COLO668 (cell line): Measurements from ENCODE around the gene CD320.
A peak's percentile ranks its signal among the peaks of the same experiment; 100 is the strongest.
"Not testable (repeated sequence)": the region's sequence is repeated elsewhere in the genome, so short reads cannot be mapped to it uniquely, and the experiment has no call there.

Experiments
- DNase-seq: peaks from one replicate; lab custom pipeline; 2025; ENCODE audit not compliant: unreplicated experiment; lab: John Stamatoyannopoulos, UW

The CD320 gene

GRCh38 chr19:8310342-8311055 lies 2.3 kb upstream of the CD320 start:
- no peak for DNase-seq

GRCh38 chr19:8308891-8309291 lies 733 bp upstream of the CD320 start:
- DNase-seq, result no peak

DNA sequence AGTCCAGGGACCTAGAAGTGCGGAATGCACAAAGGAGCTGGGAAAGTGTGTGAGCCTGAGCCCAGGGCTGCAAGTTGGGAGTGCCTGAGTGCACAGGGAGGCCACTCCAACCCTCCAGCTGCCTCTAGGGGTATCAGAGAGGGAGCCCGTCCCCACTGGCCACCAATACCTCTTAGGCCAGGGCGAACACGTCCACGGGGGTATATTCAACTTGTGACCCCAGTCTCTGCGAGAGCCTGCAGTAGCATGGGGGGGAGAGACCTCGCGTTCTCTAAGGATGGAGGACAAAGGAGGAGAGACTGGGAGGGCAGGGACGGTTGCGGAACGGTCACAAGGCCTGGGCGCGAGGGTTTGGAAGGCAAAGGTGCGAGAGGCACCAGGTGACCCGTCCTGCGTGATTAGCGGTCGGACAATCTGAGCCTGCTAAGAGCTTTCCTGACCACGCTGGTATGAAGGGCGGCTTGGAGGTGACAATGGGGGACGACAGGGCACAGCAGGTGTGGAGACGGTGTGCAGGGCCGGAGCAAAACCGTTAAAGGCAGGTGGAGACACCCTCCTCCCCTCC lies 676 bp downstream of the CD320 start:
- peak; percentile 53 for DNase-seq

DNA sequence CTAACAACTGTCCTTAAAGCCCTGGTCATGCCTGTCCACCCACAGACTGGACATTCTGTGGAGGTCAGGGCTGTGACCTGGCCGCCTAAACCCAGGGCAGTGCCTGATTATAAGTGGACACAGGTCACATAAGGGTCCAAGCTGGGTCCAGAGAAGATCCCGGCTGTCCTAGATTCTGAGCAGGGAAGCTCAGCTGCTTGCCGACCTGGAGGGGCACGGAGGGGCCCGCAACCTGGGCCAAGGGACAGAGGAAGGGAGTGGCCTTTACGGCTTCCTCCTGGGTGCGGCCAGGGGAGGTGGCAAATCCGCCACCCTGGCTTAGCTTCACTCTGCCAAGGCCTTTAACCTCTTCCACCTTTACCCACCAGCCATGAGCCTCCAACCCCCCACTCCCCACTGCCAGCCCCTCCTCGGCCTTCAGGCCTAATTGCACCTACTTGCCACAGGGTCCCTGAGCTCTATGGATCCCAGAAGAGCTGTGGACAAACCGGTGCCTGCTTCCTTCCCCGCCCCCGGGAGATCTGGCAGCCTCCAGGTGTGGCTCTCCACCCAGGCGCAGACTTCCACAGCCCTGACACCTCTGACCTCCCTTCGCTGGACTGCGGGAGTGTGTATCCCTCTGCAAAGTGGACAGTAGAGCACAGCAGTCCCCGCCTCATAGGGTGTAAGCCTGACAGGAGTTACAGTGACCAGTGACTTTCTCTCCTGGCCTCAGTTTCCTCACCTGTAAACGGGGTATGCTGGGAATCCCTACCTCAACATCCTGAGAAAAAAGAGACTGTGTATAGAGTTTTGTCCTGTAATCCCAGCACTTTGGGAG lies 1.7 kb downstream of the CD320 start:
- no peak for DNase-seq

GRCh38 chr19:8305798-8306197 lies 2.4 kb downstream of the CD320 start:
- no peak for DNase-seq

DNA sequence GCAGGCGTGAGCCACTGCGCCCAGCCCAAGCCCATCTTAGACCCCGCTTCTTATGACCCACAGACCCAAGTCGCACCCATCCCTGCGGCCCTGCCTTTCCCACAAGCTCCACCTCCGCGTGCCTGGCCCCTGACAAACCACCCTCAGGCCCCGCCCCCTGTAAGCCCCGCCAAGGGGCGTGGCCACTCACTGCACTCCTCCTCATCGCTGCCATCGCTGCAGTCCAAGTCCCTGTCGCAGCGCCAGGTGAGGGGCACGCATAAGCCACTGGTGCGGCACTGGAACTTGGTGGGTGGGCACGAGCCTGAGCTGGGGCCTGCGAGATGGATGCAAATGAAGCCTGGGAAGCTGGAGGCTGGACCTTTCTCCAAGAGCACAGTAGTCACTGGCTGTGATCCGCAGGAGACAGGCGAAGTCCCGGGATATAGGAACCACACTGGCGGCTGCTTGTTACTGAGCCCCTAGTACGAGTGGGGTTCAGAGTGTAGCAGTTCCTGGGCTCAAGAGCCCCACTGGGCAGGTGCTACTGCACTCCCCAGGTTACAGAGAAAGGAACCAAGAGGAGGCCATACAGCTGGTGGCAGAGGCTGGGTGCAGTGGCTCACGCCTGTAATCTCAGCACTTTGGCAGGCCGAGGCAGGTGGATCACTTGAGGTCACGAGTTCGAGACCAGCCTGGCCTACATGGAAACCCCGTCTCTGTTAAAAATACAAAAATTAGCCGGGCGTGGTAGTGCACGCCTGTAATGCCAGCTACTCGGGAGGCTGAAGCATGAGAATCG lies 3.1 kb downstream of the CD320 start:
- DNase-seq, result peak; percentile 22

- no peak for DNase-seq
Observed at GRCh38 chr19:8302734-8303133, 5.4 kb downstream of the CD320 start.

- DNase-seq, result no peak
Observed at GRCh38 chr19:8302357-8302691, 5.8 kb downstream of the CD320 start.

DNA sequence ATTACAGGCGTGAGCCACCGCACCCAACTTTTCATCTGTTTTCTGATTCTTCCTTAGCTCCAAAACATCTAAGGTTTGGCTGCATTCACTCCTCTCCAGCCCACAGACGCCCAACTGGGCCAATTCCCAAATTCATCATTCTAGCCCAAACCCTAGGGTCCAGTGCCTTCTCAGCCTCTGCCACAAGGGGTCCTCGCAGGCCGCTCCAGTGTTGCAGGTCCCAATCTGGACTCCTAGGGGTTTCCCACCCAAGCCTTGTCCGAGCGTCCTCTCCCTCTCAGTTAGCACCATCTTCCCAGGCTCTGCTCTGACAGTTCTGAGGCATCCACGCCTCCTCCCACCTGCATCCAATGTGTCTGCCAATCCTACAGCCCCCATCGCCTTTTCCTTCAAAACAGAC lies 16.8 kb downstream of the CD320 start:
- not testable (repeated sequence) for DNase-seq

- DNase-seq, result not testable (repeated sequence)
Observed at GRCh38 chr19:8276508-8276907, 31.6 kb downstream of the CD320 start.

- DNase-seq, result no peak
Observed at GRCh38 chr19:8269724-8270123, 38.4 kb downstream of the CD320 start.

GRCh38 chr19:8265872-8266271 lies 42.3 kb downstream of the CD320 start:
- no peak for DNase-seq

GRCh38 chr19:8264248-8264647 lies 43.9 kb downstream of the CD320 start:
- not testable (repeated sequence) for DNase-seq

- DNase-seq, result no peak
Observed at GRCh38 chr19:8262431-8262830, 45.7 kb downstream of the CD320 start.

- no peak for DNase-seq
Observed at GRCh38 chr19:8261881-8262280, 46.3 kb downstream of the CD320 start.

DNA sequence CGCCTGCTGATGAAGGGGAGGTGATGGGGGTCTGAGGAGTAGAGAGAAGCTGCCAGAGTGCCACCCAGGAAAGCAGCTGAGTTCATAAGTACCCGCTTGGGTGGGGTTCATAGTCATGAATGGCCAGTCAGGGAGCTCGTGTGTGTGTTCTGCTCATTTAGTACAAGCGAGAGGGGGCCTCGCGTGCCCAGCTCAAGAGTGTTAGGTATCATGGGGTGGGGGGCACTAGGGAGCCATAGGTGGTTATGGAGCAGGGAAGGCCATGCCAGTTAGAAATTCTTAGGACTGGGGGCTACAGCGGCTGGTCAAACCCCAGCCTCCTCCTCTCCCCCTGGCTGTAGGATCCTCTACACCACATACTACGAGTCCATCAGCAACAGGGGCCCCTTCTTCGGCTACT lies 46.8 kb downstream of the CD320 start:
- no peak for DNase-seq

GRCh38 chr19:8259922-8260247 lies 48.3 kb downstream of the CD320 start:
- DNase-seq, result no peak

- DNase-seq, result no peak
Observed at GRCh38 chr19:8259142-8259921, 48.8 kb downstream of the CD320 start.

DNA sequence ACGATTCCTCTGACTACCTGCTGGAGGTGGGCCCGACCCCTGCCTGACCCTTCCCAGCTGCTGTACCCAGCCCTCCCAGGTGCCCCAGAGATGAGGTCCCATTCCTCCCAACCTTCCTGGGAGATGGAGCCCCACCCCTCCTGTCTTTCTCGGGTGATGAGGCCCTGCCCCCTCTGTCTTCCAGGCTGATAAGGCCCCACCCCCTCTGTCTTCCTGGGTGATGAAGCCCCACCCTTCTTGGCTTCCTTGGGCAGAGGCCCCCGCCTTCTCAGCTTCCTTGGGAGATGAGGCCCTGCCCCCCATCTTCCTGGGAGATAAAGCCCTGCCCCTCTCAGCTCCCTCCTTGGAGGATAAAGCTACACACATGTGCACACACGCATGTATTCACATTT lies 51.1 kb downstream of the CD320 start:
- no peak for DNase-seq

- no peak for DNase-seq
Observed at GRCh38 chr19:8256276-8257051, 51.7 kb downstream of the CD320 start.
